Trophoblast cell (in vitro differentiated cells and primary cell): ENCODE results near the gene PCDHA12. TPM values are rescaled to one million over a fixed set of nuclear protein-coding genes. Genes with fewer than 3 reads are reported as not detected.

Source experiments
- DNase-seq, 2 donors: peaks; one replicate each; pipeline ENCODE4 v3.0.0-alpha.2; 2016
- H2AFZ ChIP-seq: 2 replicates; pipeline ENCODE4 v1.6.1; 2013; ENCODE audit warnings: low read length, moderate library complexity, mild to moderate bottlenecking; ENCODE audit not compliant: insufficient read depth, poor library complexity
- H2AK5ac ChIP-seq: 2 replicates; pipeline ENCODE4 v1.6.1; 2013; ENCODE audit warnings: mild to moderate bottlenecking, low read length
- H2BK120ac ChIP-seq: 2 replicates; pipeline ENCODE4 v1.6.1; 2013; ENCODE audit warnings: low read length, mild to moderate bottlenecking, moderate library complexity; ENCODE audit not compliant: insufficient read depth, poor library complexity
- H2BK12ac ChIP-seq: 2 replicates; pipeline ENCODE4 v1.6.1; 2013; ENCODE audit warnings: mild to moderate bottlenecking, low read length, moderate library complexity
- H2BK5ac ChIP-seq: 2 replicates; pipeline ENCODE4 v1.6.1; 2013; ENCODE audit warnings: low read length, low read depth, moderate library complexity, mild to moderate bottlenecking; ENCODE audit not compliant: poor library complexity
- H3K14ac ChIP-seq: 2 replicates; pipeline ENCODE4 v1.6.1; 2013; ENCODE audit warnings: mild to moderate bottlenecking, low read length
- H3K18ac ChIP-seq: 2 replicates; pipeline ENCODE4 v1.6.1; 2013; ENCODE audit warnings: mild to moderate bottlenecking, low read length
- H3K23ac ChIP-seq: 2 replicates; pipeline ENCODE4 v1.6.1; 2013; ENCODE audit warnings: low read length
- H3K27ac ChIP-seq: 2 replicates; pipeline ENCODE4 v1.5.1; 2013; ENCODE audit warnings: low read depth, mild to moderate bottlenecking, inconsistent platforms, low read length, moderate library complexity
- H3K27me3 ChIP-seq: 2 replicates; pipeline ENCODE4 v1.6.1; 2013; ENCODE audit warnings: inconsistent platforms, mild to moderate bottlenecking, low read length, moderate library complexity; ENCODE audit not compliant: insufficient read depth
- H3K36me3 ChIP-seq, 2 experiments: 1 replicate in 1 of 2; 2 replicates in 1 of 2; pipeline ENCODE4 v1.6.1; 2013; ENCODE audit warnings: low read length in 2 of 2, mild to moderate bottlenecking in 2 of 2, moderate library complexity in 1 of 2; ENCODE audit not compliant: insufficient read depth in 2 of 2, control insufficient read depth in 1 of 2
- H3K4ac ChIP-seq: 2 replicates; pipeline ENCODE4 v1.6.1; 2013; ENCODE audit warnings: low read depth, mild to moderate bottlenecking, low read length, moderate library complexity
- H3K4me1 ChIP-seq, 2 experiments: 1 replicate in 1 of 2; 2 replicates in 1 of 2; pipeline ENCODE4 v1.6.1; 2013; ENCODE audit warnings: low read length in 2 of 2, mild to moderate bottlenecking in 2 of 2, moderate library complexity in 1 of 2; ENCODE audit not compliant: insufficient read depth in 2 of 2, control insufficient read depth in 1 of 2
- H3K4me2 ChIP-seq: 2 replicates; pipeline ENCODE4 v1.6.1; 2013; ENCODE audit warnings: inconsistent platforms, mild to moderate bottlenecking, low read length, moderate library complexity
- H3K4me3 ChIP-seq: 2 replicates; pipeline ENCODE4 v1.5.1; 2013; ENCODE audit warnings: mild to moderate bottlenecking, low read depth, low read length, inconsistent platforms
- H3K79me1 ChIP-seq: one replicate; pipeline ENCODE4 v1.6.1; 2013; ENCODE audit warnings: low read length
- H3K79me2 ChIP-seq: 2 replicates; pipeline ENCODE4 v1.6.1; 2013; ENCODE audit warnings: low read length, mild to moderate bottlenecking; ENCODE audit not compliant: control insufficient read depth, insufficient read depth, poor library complexity
- H3K9ac ChIP-seq: 2 replicates; pipeline ENCODE4 v1.6.1; 2013; ENCODE audit warnings: mild to moderate bottlenecking, low read length
- H3K9me3 ChIP-seq: 2 replicates; pipeline ENCODE4 v1.6.1; 2013; ENCODE audit warnings: low read depth, mild to moderate bottlenecking, control low read depth, inconsistent platforms, low read length; ENCODE audit not compliant: insufficient read depth
- H4K12ac ChIP-seq: 2 replicates; pipeline ENCODE4 v1.6.1; 2013; ENCODE audit warnings: low read depth, mild to moderate bottlenecking, low read length, moderate library complexity
- H4K8ac ChIP-seq: 2 replicates; pipeline ENCODE4 v1.6.1; 2013; ENCODE audit warnings: low read depth, mild to moderate bottlenecking, low read length, moderate library complexity
- H4K91ac ChIP-seq: one replicate; pipeline ENCODE4 v1.6.1; 2013; ENCODE audit warnings: low read depth, mild to moderate bottlenecking, low read length, moderate library complexity
- WGBS: extraction: QIAGEN DNeasy Blood & Tissue Kit; methylation state at CpG from one replicate; pipeline ENCODE4 v1.1.7; 2013; ENCODE audit warnings: missing lambda C conversion rate; ENCODE audit not compliant: insufficient read length, insufficient coverage; ENCODE audit errors: extremely low coverage; 5-methylcytosine and 5-hydroxymethylcytosine counted together
- polyA plus RNA-seq: library from polyadenylated mRNA; stranded (reverse); fragments of 200-250 nt; gene quantifications from 2 replicates; pipeline ENCODE4 v1.2.3, GENCODE V29; 2013

PCDHA12 gene
- polyA plus RNA-seq, result 6.5 TPM in 2 replicates

- no peaks in the 10 kb centered on the region for H3K4me1 ChIP-seq
- H3K18ac ChIP-seq, result no peak within 1 kb of the TSS
- peaks cover 2% of the 10 kb centered on the region for H3K79me2 ChIP-seq
Measured at GRCh38 chr5:140875085-140876065, at the start of gene PCDHA12. Gene PCDHA12, plus strand, starts transcription at chr5:140875308. Its CDS starts 165 bp downstream, at chr5:140875473.

DNA sequence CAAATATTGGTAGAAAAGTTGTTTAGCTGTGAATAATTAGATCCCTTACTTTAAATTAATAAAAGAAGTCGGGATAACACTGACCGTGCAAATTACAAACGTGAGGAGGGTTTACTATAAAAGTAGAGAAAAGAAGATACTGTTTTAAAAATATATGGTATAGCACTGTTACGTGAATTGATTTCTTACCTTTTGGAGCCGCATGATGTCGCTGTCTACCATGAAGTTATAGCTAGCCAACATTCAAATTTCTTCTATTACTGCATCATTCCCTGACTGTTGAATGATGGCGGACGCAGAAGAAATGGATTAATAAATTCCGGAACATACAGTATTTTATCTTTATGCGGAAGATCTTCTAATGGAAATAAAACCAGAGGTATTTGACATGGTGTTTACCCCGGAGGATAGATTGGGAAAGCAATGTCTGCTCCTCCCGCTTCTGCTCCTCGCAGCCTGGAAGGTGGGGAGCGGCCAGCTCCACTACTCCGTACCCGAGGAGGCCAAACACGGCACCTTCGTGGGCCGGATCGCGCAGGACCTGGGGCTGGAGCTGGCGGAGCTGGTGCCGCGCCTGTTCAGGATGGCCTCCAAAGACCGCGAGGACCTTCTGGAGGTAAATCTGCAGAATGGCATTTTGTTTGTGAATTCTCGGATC, 47.3 kb upstream of the PCDHA12 start, which contains the start of gene PCDHA6:
TSS of gene PCDHA6 (plus strand) at position 257 of the 658 bp plus-strand sequence. CDS start at position 389, 132 bp downstream.
- no peak within 1 kb of the TSS for H2BK120ac ChIP-seq
- H3K4ac ChIP-seq, result no peak within 1 kb of the TSS
- no peaks in the 10 kb centered on the region for H3K79me1 ChIP-seq
- H3K4me3 ChIP-seq, result peak within 1 kb of the TSS; percentile 75
- H2AFZ ChIP-seq, result peak within 1 kb of the TSS; percentile 60
- no peaks in the 10 kb centered on the region for H3K27me3 ChIP-seq
- peak within 1 kb of the TSS; percentile 51 for H4K12ac ChIP-seq
- no peak within 1 kb of the TSS for H2BK12ac ChIP-seq
- no peaks in the 10 kb centered on the region for H3K79me2 ChIP-seq
- H3K27ac ChIP-seq, result no peak within 1 kb of the TSS
- H3K18ac ChIP-seq, result peak within 1 kb of the TSS; percentile 82
- H2AK5ac ChIP-seq, result no peak within 1 kb of the TSS
- no CpG with 5 or more reads among the region's 27 CpGs for WGBS
- peak within 1 kb of the TSS; percentile 72 for H3K14ac ChIP-seq
- H3K4me1 ChIP-seq, result no peaks in the 10 kb centered on the region
- peaks cover 3% of the 10 kb centered on the region for H3K9me3 ChIP-seq
- no peak within 1 kb of the TSS for H2BK5ac ChIP-seq
- H3K23ac ChIP-seq, result no peak within 1 kb of the TSS
- H4K8ac ChIP-seq, result no peak within 1 kb of the TSS
- no peak for DNase-seq
- peak within 1 kb of the TSS; percentile 39 for H3K4me2 ChIP-seq
- H3K9ac ChIP-seq, result no peak within 1 kb of the TSS
- peaks cover 8 to 9% of the 10 kb centered on the region in 2 experiments for H3K36me3 ChIP-seq
- H4K91ac ChIP-seq, result peak within 1 kb of the TSS; percentile 28

More at GRCh38 chr5:140875085-140876065, at the start of gene PCDHA12:
- Histone ChIP-seq H3K23ac (no peak within 1 kb of the TSS), H2AK5ac (no peak within 1 kb of the TSS), H3K27me3 (no peaks in the 10 kb centered on the region), H3K4me3 (peak within 1 kb of the TSS; percentile 79), H3K36me3 (peaks cover 16 to 19% of the 10 kb centered on the region in 2 experiments), H4K91ac (peak within 1 kb of the TSS; percentile 25), H2AFZ (peak within 1 kb of the TSS; percentile 11), H3K14ac (no peak within 1 kb of the TSS), H4K12ac (peak within 1 kb of the TSS; percentile 11), H2BK120ac (no peak within 1 kb of the TSS), H3K9me3 (peaks cover 9% of the 10 kb centered on the region), H3K4ac (peak within 1 kb of the TSS; percentile 26), H2BK5ac (no peak within 1 kb of the TSS), H3K9ac (peak within 1 kb of the TSS; percentile 18), H3K27ac (peak within 1 kb of the TSS; percentile 36), H3K4me2 (peak within 1 kb of the TSS; percentile 47), H4K8ac (no peak within 1 kb of the TSS), H3K79me1 (no peaks in the 10 kb centered on the region), H2BK12ac (no peak within 1 kb of the TSS)
- DNase-seq, result no peak
- no CpG with 5 or more reads among the region's 47 CpGs for WGBS

DNA sequence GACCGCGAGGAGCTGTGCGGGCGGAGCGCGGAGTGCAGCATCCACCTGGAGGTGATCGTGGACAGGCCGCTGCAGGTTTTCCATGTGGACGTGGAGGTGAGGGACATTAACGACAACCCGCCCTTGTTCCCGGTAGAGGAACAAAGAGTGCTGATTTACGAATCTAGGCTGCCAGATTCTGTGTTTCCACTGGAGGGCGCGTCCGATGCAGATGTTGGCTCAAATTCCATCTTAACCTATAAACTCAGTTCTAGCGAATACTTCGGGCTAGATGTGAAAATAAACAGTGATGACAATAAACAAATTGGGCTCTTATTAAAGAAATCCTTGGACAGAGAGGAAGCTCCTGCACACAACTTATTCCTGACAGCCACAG, 46.8 kb upstream of the PCDHA12 start:
- no CpG with 5 or more reads among the region's 18 CpGs for WGBS
- Histone ChIP-seq H3K9me3 (peaks cover 2% of the 10 kb centered on the region), H2BK120ac (no peak overlapping the region), H3K14ac (no peak overlapping the region), H3K27me3 (no peaks in the 10 kb centered on the region), H3K23ac (no peak overlapping the region), H3K4me2 (peak overlapping the region; percentile 39), H2AFZ (no peak overlapping the region), H4K8ac (no peak overlapping the region), H3K27ac (no peak overlapping the region), H2BK12ac (no peak overlapping the region), H2BK5ac (no peak overlapping the region), H3K79me2 (no peaks in the 10 kb centered on the region), H3K4ac (no peak overlapping the region), H3K36me3 (peaks cover 7 to 8% of the 10 kb centered on the region in 2 experiments), H4K12ac (no peak overlapping the region), H3K9ac (no peak overlapping the region), H2AK5ac (no peak overlapping the region), H3K4me3 (peak overlapping the region; percentile 75), H3K4me1 (no peaks in the 10 kb centered on the region), H3K18ac (no peak overlapping the region), H3K79me1 (no peaks in the 10 kb centered on the region), H4K91ac (no peak overlapping the region)
- no peak for DNase-seq
